ENCODE data around the gene HELQ. TPM values are rescaled to one million over a fixed set of nuclear protein-coding genes. Genes with fewer than 3 reads are reported as not detected.

HELQ gene
- total RNA-seq, 1 experiment from 2014 or later: 7.0 TPM

DNA sequence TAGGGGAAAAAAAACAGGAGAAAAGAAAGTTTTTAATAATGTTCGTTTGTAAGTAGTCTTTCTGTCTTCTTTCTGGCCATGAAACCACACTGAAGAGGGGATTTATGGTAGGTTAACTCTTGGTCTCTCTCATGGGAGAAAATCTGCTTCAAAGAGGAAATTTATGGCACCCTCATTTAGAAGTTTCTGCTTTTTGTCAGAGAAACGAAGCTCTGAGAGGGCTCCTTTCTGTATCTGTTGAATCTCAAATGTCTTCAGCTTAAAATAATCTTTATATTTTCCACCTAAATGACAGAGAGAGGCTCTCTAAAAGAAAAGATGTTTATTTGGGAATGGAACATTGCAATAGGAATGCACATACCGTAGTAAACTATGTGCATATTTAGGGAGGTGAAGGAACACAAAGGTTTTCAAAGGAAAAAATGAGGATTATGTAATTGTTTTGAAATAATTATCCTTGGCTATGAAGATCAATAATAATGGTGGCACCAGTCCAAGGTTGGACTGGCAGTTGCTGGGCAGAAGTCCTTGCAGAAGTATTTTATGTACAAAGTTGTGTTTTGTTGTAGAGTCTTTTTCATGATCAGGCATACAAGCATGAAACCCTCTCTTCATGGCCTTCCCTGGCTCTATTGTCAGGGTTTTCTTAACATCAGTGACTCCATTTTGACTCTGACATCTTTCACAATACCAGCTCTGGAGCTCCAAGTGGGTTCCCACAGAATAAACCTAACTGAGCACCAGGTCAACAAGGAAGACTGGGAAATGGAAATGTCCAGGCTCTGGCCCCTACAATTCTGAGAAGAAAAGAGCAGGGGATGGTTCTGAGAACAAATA is 67.9 kb downstream of the HELQ start:
- no peaks in the 10 kb centered on the region for H3K36me3 ChIP-seq (ENCODE audit: low read depth)
- ChIA-PET CTCF (no interaction called here), POLR2A (ENCODE audit: unreplicated experiment) (interaction anchor here (0.6 to 0.8 kb wide), 2 partner anchors 31 to 502 kb away, joined by 3 to 8 read pairs; no protein-coding TSS in a partner anchor)
- no peaks in the 10 kb centered on the region for H3K9me2 ChIP-seq (ENCODE audit: insufficient read depth)
- peaks cover 11% of the 10 kb centered on the region; the same call in 1 of the 2 replicates for H3K4me1 ChIP-seq (replicated peaks; ENCODE audit: insufficient read depth)
- no peaks in the 10 kb centered on the region for H4K20me1 ChIP-seq (ENCODE audit: insufficient read depth)
- H3K27me3 ChIP-seq (ENCODE audit: insufficient read depth, low read depth): no peaks in the 10 kb centered on the region
- H3K9me3 ChIP-seq (ENCODE audit: insufficient read depth, low read depth): no peaks in the 10 kb centered on the region
- no TSS peak for BruUV-seq (replicated peaks)
- no peak overlapping the region for H3K27ac ChIP-seq
- H3K79me2 ChIP-seq (ENCODE audit: low read depth): no peaks in the 10 kb centered on the region
- no peaks in the 10 kb centered on the region for H3F3A ChIP-seq (ENCODE audit: insufficient read depth, low read depth)
- H3K4me2 ChIP-seq: no peak overlapping the region
- TF ChIP-seq EZH2 (IDR thresholded peaks at IDR 0.05; ENCODE audit: low read depth): no peak
- TF ChIP-seq, protein P1, sequence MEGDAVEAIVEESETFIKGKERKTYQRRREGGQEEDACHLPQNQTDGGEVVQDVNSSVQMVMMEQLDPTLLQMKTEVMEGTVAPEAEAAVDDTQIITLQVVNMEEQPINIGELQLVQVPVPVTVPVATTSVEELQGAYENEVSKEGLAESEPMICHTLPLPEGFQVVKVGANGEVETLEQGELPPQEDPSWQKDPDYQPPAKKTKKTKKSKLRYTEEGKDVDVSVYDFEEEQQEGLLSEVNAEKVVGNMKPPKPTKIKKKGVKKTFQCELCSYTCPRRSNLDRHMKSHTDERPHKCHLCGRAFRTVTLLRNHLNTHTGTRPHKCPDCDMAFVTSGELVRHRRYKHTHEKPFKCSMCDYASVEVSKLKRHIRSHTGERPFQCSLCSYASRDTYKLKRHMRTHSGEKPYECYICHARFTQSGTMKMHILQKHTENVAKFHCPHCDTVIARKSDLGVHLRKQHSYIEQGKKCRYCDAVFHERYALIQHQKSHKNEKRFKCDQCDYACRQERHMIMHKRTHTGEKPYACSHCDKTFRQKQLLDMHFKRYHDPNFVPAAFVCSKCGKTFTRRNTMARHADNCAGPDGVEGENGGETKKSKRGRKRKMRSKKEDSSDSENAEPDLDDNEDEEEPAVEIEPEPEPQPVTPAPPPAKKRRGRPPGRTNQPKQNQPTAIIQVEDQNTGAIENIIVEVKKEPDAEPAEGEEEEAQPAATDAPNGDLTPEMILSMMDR (conservative IDR thresholded peaks at IDR 0.05): no peak
- H3K4me3 ChIP-seq: no peak overlapping the region
- no peak overlapping the region for H2AFZ ChIP-seq
- no peak for DNase-seq
- intact Hi-C loops (cut with micrococcal nuclease; ENCODE audit: unreplicated experiment): no loop called here

DNA sequence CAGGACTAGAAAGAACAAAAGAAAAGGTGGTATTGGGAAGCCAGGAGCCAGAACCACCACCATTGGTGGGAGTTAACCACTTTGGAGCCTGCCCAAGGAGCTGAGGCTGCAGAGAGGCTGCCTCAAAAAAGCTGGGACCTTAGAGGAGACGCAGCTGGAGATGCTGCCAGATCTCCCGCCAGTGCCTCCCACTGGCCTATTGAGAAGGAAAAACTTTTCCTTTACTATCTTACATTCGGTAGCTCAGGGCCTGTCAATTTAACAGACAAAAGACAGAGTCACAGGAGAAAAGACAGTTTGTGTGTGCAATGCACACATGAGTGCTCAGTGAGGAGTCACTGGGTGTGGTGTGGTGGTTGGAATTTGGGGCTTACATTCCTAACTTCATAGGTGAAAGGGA is 68.6 kb downstream of the HELQ start:
- CTCF ChIA-PET: no interaction called here
- Histone ChIP-seq H3K9me2 (ENCODE audit: insufficient read depth) (no peaks in the 10 kb centered on the region), H3K27me3 (ENCODE audit: insufficient read depth, low read depth) (no peaks in the 10 kb centered on the region), H3K4me1 (replicated peaks; ENCODE audit: insufficient read depth) (peaks cover 11% of the 10 kb centered on the region; the same call in 1 of the 2 replicates), H3K4me2 (no peak overlapping the region), H3K4me3 (no peak overlapping the region), H2AFZ (no peak overlapping the region), H3K9me3 (ENCODE audit: insufficient read depth, low read depth) (no peaks in the 10 kb centered on the region), H3K27ac (no peak overlapping the region), H3K36me3 (ENCODE audit: low read depth) (no peaks in the 10 kb centered on the region), H4K20me1 (ENCODE audit: insufficient read depth) (no peaks in the 10 kb centered on the region), H3F3A (ENCODE audit: insufficient read depth, low read depth) (no peaks in the 10 kb centered on the region), H3K79me2 (ENCODE audit: low read depth) (no peaks in the 10 kb centered on the region)
- POLR2A ChIA-PET (ENCODE audit: unreplicated experiment): interaction anchor here (0.7 to 0.8 kb wide), 2 partner anchors 30 to 102 kb away, joined by 8 to 9 read pairs; partner anchors contain the start of gene COQ2
- no TSS peak for BruUV-seq (replicated peaks)
- TF ChIP-seq, protein P1 (conservative IDR thresholded peaks at IDR 0.05): no peak
- no peak for TF ChIP-seq EZH2 (IDR thresholded peaks at IDR 0.05; ENCODE audit: low read depth)
- intact Hi-C loops (cut with micrococcal nuclease; ENCODE audit: unreplicated experiment): no loop called here
- DNase-seq: no peak

DNA sequence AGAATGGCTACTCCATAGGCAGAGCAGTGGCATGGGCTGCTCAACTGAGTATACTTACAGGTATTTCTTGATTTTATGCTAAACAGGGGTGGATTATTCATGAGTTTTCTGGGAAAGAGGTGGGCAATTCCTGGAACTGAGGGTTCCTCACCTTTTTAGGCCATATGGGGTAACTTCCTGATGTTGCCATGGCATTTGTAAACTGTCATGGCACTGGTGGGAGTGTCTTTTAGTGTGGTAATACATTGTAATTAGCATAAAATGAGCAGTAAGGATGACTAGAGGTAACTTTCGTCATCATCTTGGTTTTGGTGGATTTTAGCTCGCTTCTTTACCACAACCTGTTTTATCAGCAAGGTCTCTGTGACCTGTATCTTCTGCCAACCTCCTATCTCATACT is 72.8 kb downstream of the HELQ start:
- TF ChIP-seq EZH2 (IDR thresholded peaks at IDR 0.05; ENCODE audit: low read depth): no peak
- TF ChIP-seq, protein P1 (conservative IDR thresholded peaks at IDR 0.05): no peak
- Histone ChIP-seq H3K36me3 (ENCODE audit: low read depth) (no peaks in the 10 kb centered on the region), H3K4me1 (replicated peaks; ENCODE audit: insufficient read depth) (peaks cover 29% of the 10 kb centered on the region), H3K4me2 (no peak overlapping the region), H4K20me1 (ENCODE audit: insufficient read depth) (no peaks in the 10 kb centered on the region), H2AFZ (no peak overlapping the region), H3K9me3 (ENCODE audit: insufficient read depth, low read depth) (peaks cover 3% of the 10 kb centered on the region; the same call in 1 of the 2 replicates), H3F3A (ENCODE audit: insufficient read depth, low read depth) (no peaks in the 10 kb centered on the region), H3K27me3 (ENCODE audit: insufficient read depth, low read depth) (no peaks in the 10 kb centered on the region), H3K9me2 (ENCODE audit: insufficient read depth) (no peaks in the 10 kb centered on the region), H3K79me2 (ENCODE audit: low read depth) (no peaks in the 10 kb centered on the region), H3K27ac (no peak overlapping the region), H3K4me3 (no peak overlapping the region)
- ChIA-PET CTCF (interaction anchor here (1.0 kb wide), 1 partner anchor 20 kb away, joined by 3 read pairs; no protein-coding TSS in a partner anchor), POLR2A (ENCODE audit: unreplicated experiment) (no interaction called here)
- intact Hi-C loops (cut with micrococcal nuclease; ENCODE audit: unreplicated experiment): no loop called here
- DNase-seq: no peak
- BruUV-seq (replicated peaks): no TSS peak
